ENCODE measurements around the gene EBP.

EBP gene

DNA sequence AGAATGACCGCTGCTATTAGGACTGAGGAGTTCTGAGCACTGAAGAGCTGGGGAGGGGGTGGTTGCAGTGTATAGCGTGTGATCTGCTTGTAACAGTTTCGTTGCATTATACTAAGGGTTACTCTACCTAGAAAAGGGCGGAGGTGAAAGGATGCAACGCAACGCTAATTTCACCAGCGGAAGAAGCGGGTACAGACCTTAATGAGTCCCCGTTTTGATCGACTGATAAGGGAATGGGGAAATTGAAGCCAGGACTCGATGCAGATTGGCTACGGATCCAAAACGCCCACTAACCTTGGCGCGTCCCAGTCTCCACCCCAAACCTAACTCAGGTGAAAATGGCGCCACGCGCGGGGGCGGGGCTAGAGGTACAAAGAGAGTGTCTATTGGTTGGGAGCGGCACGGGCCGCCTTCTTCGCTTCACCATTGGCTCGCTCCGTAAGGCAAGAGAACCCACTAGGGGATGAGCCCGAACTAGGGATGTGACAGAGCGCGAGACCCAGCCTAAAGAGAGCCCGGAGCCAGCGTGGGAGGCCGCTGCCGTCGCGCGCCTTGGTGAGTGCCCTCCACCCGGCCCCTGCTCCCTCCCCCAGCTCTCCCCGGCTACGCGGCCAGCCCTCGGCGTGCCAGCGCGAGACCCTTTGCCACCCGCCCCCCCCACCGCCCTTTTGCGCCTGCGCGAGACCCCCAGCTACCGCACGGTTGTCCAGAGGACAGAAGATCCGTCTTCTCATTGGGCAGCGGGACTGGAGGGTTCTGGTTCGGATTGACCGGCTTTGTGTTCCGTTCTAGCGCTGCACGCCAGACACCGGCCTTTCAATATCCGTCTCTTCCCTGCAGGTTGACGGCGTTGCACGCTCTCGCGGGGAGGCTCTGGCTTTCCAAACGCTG, at the start of gene EBP:
TSS of gene EBP (plus strand) at position 456 of the 891 bp plus-strand sequence. CDS start 1,964 bp downstream, outside the sequence.
- no peak for TF ChIP-seq ZFX (IDR thresholded peaks at IDR 0.05; ENCODE audit: borderline replicate concordance)
- TF ChIP-seq, protein P1, sequence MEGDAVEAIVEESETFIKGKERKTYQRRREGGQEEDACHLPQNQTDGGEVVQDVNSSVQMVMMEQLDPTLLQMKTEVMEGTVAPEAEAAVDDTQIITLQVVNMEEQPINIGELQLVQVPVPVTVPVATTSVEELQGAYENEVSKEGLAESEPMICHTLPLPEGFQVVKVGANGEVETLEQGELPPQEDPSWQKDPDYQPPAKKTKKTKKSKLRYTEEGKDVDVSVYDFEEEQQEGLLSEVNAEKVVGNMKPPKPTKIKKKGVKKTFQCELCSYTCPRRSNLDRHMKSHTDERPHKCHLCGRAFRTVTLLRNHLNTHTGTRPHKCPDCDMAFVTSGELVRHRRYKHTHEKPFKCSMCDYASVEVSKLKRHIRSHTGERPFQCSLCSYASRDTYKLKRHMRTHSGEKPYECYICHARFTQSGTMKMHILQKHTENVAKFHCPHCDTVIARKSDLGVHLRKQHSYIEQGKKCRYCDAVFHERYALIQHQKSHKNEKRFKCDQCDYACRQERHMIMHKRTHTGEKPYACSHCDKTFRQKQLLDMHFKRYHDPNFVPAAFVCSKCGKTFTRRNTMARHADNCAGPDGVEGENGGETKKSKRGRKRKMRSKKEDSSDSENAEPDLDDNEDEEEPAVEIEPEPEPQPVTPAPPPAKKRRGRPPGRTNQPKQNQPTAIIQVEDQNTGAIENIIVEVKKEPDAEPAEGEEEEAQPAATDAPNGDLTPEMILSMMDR (IDR thresholded peaks at IDR 0.05) = no peak
- H3K27ac ChIP-seq = peak within 1 kb of the TSS; percentile 74

DNA sequence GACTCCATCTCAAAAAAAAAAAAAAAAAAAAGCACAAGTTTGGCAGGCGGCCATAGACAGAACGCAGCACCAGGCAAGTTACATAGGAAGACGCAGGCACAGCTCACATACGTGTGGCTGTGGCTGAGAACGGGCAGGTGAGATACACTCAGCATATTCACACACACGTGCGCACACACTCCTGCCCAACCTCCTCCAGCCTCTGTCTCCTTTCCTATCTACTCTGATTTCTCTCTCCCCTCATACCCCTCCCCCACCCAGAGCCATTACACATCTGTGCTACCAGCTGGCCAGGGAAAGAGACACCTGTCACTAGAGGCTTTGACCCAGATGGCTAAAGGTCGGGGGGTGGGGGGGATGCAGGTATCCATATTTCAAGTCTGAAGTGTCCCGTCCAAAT, 49.4 kb upstream of the EBP start:
- H3K27ac ChIP-seq = no peak overlapping the region
- TF ChIP-seq ZFX (IDR thresholded peaks at IDR 0.05; ENCODE audit: borderline replicate concordance) = no peak
- TF ChIP-seq, protein P1 (IDR thresholded peaks at IDR 0.05) = no peak

DNA sequence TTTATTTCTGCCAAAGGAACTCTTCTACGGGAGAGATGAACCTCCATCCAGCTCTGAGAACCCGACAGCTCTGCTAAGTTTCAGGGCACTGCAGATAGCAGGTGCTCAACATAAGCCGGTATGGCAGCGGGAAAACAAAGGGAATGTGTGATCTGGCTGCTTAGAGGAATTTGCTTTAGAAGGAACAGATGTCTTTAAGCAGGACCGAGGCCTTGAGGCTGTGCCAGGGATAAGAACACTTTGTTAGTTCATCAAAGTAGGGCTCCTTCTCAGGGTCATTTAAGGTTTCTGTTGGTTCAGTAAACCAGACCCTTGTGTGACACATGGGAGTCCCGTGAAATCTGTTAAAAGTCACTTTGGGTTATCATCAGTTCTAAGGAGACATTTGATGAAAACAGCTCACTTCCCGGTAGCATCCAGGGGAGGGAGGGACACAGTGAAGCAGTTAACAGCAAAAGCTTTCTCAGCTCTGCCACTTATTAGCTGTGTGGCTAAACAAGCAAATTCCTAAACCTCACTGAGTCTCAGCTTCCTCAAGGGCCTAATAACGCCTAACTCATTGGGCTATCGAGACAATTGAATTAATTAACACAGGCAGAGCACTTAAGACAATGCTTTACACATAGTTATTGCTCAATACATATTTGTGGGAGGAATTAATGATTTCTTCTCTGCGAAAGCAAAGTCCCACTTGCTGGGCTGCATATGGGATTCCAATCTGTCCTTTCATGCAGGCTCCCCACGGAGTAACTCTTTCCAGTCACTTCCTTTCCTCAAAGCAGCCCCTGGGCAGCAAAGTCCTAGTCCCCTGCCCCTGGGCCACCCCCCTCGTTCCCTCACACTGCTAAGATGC, 48.5 kb upstream of the EBP start:
- no peak overlapping the region for H3K27ac ChIP-seq
- no peak for TF ChIP-seq ZFX (IDR thresholded peaks at IDR 0.05; ENCODE audit: borderline replicate concordance)
- TF ChIP-seq, protein P1 (IDR thresholded peaks at IDR 0.05) = no peak

DNA sequence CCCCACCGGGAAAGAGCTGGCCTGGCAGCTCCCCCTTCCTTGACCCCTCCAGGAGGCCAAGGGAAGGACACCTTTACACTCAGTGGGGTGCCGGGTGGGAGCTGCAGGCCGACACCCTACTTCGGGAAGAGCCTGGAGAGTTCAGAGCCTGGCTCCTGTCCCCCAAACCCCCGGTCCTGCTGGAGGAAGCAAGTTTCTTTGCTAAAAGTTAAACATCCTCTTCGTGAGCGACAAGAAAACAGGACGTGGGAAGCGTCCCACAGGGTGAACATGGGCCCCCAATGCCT, 48.0 kb upstream of the EBP start:
- H3K27ac ChIP-seq = no peak overlapping the region
- TF ChIP-seq, protein P1 (IDR thresholded peaks at IDR 0.05) = no peak
- no peak for TF ChIP-seq ZFX (IDR thresholded peaks at IDR 0.05; ENCODE audit: borderline replicate concordance)

DNA sequence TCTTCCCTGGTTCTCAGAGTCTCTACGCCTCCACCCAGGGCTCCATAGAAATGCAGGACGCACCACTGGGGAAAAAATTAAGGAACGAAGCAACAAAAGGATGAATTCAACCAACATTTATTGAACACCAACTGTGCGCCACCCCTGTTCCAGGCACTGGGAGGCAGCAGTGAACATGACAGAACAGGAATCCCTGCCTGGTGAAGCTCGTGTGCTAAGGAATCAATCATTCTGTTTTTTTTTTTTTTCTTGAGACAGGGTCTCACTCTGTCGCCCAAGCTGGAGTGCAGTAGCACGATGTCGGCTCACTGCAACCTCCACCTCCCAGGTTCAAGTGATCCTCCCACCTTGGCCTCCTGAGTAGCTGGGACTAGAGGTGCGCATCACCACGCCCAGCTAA, 47.5 kb upstream of the EBP start:
- TF ChIP-seq, protein P1 (IDR thresholded peaks at IDR 0.05) = peak; percentile 31
- no peak for TF ChIP-seq ZFX (IDR thresholded peaks at IDR 0.05; ENCODE audit: borderline replicate concordance)

DNA sequence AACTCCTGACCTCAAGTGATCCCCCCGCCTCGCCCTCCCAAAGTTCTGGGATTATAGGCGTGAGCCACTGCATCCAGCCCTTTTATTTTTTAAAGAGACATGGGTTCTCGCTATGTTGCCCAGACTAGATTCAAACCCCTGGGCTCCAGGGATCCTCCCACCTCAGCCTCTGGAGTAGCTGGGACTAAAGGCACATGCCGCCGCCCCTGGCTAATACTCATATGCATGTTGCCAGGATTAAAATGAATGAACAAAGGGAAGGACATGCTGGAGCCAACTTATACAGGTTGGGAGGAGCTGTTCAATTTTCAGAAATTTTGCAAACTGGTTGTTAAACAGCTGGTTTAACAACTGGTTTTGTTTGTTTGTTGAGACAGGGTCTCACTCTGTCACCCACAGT, 47.0 kb upstream of the EBP start:
- TF ChIP-seq, protein P1 (IDR thresholded peaks at IDR 0.05) = no peak
- no peak for TF ChIP-seq ZFX (IDR thresholded peaks at IDR 0.05; ENCODE audit: borderline replicate concordance)

More for the DNA sequence above, 47.5 kb upstream of the EBP start:
- H3K27ac ChIP-seq = no peak overlapping the region

More for the DNA sequence above, 47.0 kb upstream of the EBP start:
- H3K27ac ChIP-seq = peak overlapping the region; percentile 81
